ENCODE results near the gene TAX1BP3. TPM values are rescaled to one million over a fixed set of nuclear protein-coding genes. Genes with fewer than 3 reads are reported as not detected.

Gene TAX1BP3
- total RNA-seq, 1 donor from 2014 or later, result 238 TPM

GRCh38 chr17:3688027-3688553 is 19.7 kb upstream of the TAX1BP3 start:
- DNase-seq, result no peak

- no peak for DNase-seq
These were observed 16.8 kb upstream of the TAX1BP3 start for GRCh38 chr17:3685174-3685573.

GRCh38 chr17:3683054-3683511 is 14.7 kb upstream of the TAX1BP3 start:
- DNase-seq, result peak; percentile 61

GRCh38 chr17:3682033-3682432 is 13.7 kb upstream of the TAX1BP3 start:
- no peak for DNase-seq

GRCh38 chr17:3681565-3681964 is 13.2 kb upstream of the TAX1BP3 start:
- DNase-seq, result no peak

- DNase-seq, result no peak
These were observed 12.7 kb upstream of the TAX1BP3 start for GRCh38 chr17:3681057-3681456.

GRCh38 chr17:3679531-3680126 is 11.3 kb upstream of the TAX1BP3 start:
- no peak for DNase-seq

- no peak for DNase-seq
These were observed 10.6 kb upstream of the TAX1BP3 start for GRCh38 chr17:3678821-3679530.

GRCh38 chr17:3678095-3678820 is 9.9 kb upstream of the TAX1BP3 start:
- DNase-seq, result no peak

GRCh38 chr17:3675886-3676285 is 7.5 kb upstream of the TAX1BP3 start:
- no peak for DNase-seq

GRCh38 chr17:3672571-3672970 is 4.2 kb upstream of the TAX1BP3 start:
- DNase-seq, result no peak

- no peak for DNase-seq
These were observed 1.2 kb upstream of the TAX1BP3 start for GRCh38 chr17:3669548-3669947.

GRCh38 chr17:3669085-3669347 is 638 bp upstream of the TAX1BP3 start:
- DNase-seq, result no peak

GRCh38 chr17:3667366-3668278 is 756 bp downstream of the TAX1BP3 start:
- peak; percentile 94 for DNase-seq

- DNase-seq, result no peak
These were observed 1.9 kb downstream of the TAX1BP3 start for GRCh38 chr17:3666516-3666915.

GRCh38 chr17:3665834-3666233 is 2.5 kb downstream of the TAX1BP3 start:
- DNase-seq, result no peak

- no peak for DNase-seq
These were observed 5.0 kb downstream of the TAX1BP3 start for GRCh38 chr17:3663102-3664011.

GRCh38 chr17:3660311-3660891 is 8.0 kb downstream of the TAX1BP3 start:
- DNase-seq, result no peak

- peak; percentile 83 for DNase-seq
These were observed 8.8 kb downstream of the TAX1BP3 start for GRCh38 chr17:3659541-3660111.

GRCh38 chr17:3658784-3659449 is 9.5 kb downstream of the TAX1BP3 start:
- DNase-seq, result no peak
